Measurements from ENCODE around the gene FLOT2.
A peak's percentile ranks its signal among the peaks of the same experiment; 100 is the strongest.

The FLOT2 gene

DNA sequence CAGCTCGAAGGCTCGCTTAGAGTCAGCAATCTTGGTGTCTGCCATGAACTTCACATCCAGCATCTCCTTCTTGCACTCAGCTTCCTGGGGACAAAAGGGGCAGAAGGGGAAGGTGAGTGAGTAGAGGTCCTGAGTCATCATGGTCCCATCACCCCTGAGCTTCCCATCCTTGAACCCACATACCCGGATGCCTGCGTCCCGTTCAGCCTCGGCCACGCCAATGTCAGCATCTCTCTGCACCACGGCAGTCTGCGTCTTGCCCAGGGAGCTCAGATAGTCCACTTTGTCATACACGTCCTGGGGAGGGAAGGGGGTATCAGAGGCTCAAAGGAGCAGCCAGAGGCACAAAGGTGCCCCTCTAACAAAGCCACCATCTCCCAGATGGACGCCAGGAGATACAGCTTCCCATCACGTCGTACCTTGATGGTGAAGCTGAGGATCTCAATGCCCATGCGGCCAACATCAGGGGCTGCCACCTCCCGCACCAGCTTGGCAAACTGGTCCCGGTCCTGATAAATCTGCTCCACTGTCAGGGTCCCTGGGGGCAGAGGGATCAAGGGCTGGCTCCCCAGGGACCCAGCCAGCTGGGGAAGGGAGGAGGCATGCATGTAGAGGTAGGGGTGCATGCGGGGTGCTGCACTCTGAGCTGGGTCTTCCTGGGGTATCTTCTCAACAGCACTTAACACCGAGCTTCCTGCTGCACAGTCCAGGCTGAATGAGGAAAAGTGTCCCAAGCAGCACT lies 15.2 kb downstream of the FLOT2 start:
- Histone ChIP-seq H3K27ac (no peak overlapping the region), H3K9me3 (ENCODE audit: severe bottlenecking) (no peaks in the 10 kb centered on the region), H3K36me3 (peaks cover 52% of the 10 kb centered on the region), H3K4me3 (ENCODE audit: low read depth, low read length) (no peak overlapping the region), H3K27me3 (ENCODE audit: insufficient read depth, low read depth, severe bottlenecking) (no peaks in the 10 kb centered on the region)
- TF ChIP-seq, protein P1, sequence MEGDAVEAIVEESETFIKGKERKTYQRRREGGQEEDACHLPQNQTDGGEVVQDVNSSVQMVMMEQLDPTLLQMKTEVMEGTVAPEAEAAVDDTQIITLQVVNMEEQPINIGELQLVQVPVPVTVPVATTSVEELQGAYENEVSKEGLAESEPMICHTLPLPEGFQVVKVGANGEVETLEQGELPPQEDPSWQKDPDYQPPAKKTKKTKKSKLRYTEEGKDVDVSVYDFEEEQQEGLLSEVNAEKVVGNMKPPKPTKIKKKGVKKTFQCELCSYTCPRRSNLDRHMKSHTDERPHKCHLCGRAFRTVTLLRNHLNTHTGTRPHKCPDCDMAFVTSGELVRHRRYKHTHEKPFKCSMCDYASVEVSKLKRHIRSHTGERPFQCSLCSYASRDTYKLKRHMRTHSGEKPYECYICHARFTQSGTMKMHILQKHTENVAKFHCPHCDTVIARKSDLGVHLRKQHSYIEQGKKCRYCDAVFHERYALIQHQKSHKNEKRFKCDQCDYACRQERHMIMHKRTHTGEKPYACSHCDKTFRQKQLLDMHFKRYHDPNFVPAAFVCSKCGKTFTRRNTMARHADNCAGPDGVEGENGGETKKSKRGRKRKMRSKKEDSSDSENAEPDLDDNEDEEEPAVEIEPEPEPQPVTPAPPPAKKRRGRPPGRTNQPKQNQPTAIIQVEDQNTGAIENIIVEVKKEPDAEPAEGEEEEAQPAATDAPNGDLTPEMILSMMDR (IDR thresholded peaks at IDR 0.05; ENCODE audit: low read depth, low read length): no peak
- no peak for DNase-seq

- Histone ChIP-seq H3K27me3 (ENCODE audit: insufficient read depth, low read depth, severe bottlenecking) (no peaks in the 10 kb centered on the region), H3K36me3 (peaks cover 52% of the 10 kb centered on the region), H3K9me3 (ENCODE audit: severe bottlenecking) (no peaks in the 10 kb centered on the region), H3K27ac (peak overlapping the region; percentile 29; the same call in 1 of the 2 replicates), H3K4me3 (ENCODE audit: low read depth, low read length) (no peak overlapping the region)
- TF ChIP-seq, protein P1 (IDR thresholded peaks at IDR 0.05; ENCODE audit: low read depth, low read length): no peak
- DNase-seq: no peak
These were observed 15.9 kb downstream of the FLOT2 start for GRCh38 chr17:28881533-28882056.

GRCh38 chr17:28880572-28880945 lies 17.0 kb downstream of the FLOT2 start:
- no peak for DNase-seq
- Histone ChIP-seq H3K36me3 (peaks cover 51% of the 10 kb centered on the region), H3K27me3 (ENCODE audit: insufficient read depth, low read depth, severe bottlenecking) (no peaks in the 10 kb centered on the region), H3K27ac (peak overlapping the region; percentile 29; the same call in 1 of the 2 replicates), H3K4me3 (ENCODE audit: low read depth, low read length) (no peak overlapping the region), H3K9me3 (ENCODE audit: severe bottlenecking) (no peaks in the 10 kb centered on the region)
- TF ChIP-seq, protein P1 (IDR thresholded peaks at IDR 0.05; ENCODE audit: low read depth, low read length): no peak

GRCh38 chr17:28879886-28880571 lies 17.5 kb downstream of the FLOT2 start:
- TF ChIP-seq, protein P1 (IDR thresholded peaks at IDR 0.05; ENCODE audit: low read depth, low read length): no peak
- Histone ChIP-seq H3K4me3 (ENCODE audit: low read depth, low read length) (no peak overlapping the region), H3K27me3 (ENCODE audit: insufficient read depth, low read depth, severe bottlenecking) (no peaks in the 10 kb centered on the region), H3K36me3 (peaks cover 46% of the 10 kb centered on the region), H3K9me3 (ENCODE audit: severe bottlenecking) (no peaks in the 10 kb centered on the region), H3K27ac (peak overlapping the region; percentile 29; the same call in 1 of the 2 replicates)
- no peak for DNase-seq

GRCh38 chr17:28878981-28879380 lies 18.6 kb downstream of the FLOT2 start:
- no peaks in the 10 kb centered on the region for H3K27me3 ChIP-seq (ENCODE audit: insufficient read depth, low read depth, severe bottlenecking)
- H3K9me3 ChIP-seq (ENCODE audit: severe bottlenecking): no peaks in the 10 kb centered on the region
- TF ChIP-seq, protein P1 (IDR thresholded peaks at IDR 0.05; ENCODE audit: low read depth, low read length): peak; percentile 93
- no peak overlapping the region for H3K4me3 ChIP-seq (ENCODE audit: low read depth, low read length)
- H3K27ac ChIP-seq: no peak overlapping the region
- peaks cover 46% of the 10 kb centered on the region for H3K36me3 ChIP-seq
- DNase-seq: peak; percentile 80
